Mesenchymal stem cell (in vitro differentiated cells and primary cell): ENCODE measurements around the gene FBXO38.

Experiments
- DNase-seq: peaks from one replicate; pipeline ENCODE4 v3.0.0-alpha.2; 2013
- H2AFZ ChIP-seq: one replicate; pipeline ENCODE4 v1.6.1; 2013; ENCODE audit warnings: low read depth, mild to moderate bottlenecking, control low read depth, inconsistent platforms, low read length, moderate library complexity
- H2AK5ac ChIP-seq: 2 replicates; pipeline ENCODE4 v1.6.1; 2013; ENCODE audit warnings: low read length, moderate library complexity, mild to moderate bottlenecking, inconsistent platforms; ENCODE audit not compliant: severe bottlenecking
- H2BK120ac ChIP-seq: one replicate; pipeline ENCODE4 v1.6.1; 2013; ENCODE audit warnings: low read depth, mild to moderate bottlenecking, inconsistent platforms, low read length, moderate library complexity
- H2BK12ac ChIP-seq, 2 experiments: one replicate each; pipeline ENCODE4 v1.6.1; 2013; ENCODE audit warnings: inconsistent platforms in 2 of 2, low read length in 2 of 2, mild to moderate bottlenecking in 2 of 2, moderate library complexity in 2 of 2, control low read depth in 1 of 2
- H2BK15ac ChIP-seq: one replicate; pipeline ENCODE4 v1.6.1; 2013; ENCODE audit warnings: mild to moderate bottlenecking, low read depth, inconsistent platforms; ENCODE audit not compliant: poor library complexity, severe bottlenecking
- H2BK5ac ChIP-seq: 2 replicates; pipeline ENCODE4 v1.6.1; 2013; ENCODE audit warnings: low read depth, mild to moderate bottlenecking, low read length, control low read depth, inconsistent platforms; ENCODE audit not compliant: poor library complexity, severe bottlenecking
- H3K14ac ChIP-seq, 2 experiments: one replicate each; pipeline ENCODE4 v1.6.1; 2013; ENCODE audit warnings: inconsistent platforms in 2 of 2, low read length in 2 of 2, control low read depth in 1 of 2, mild to moderate bottlenecking in 1 of 2, moderate library complexity in 1 of 2
- H3K18ac ChIP-seq, 2 experiments: one replicate each; pipeline ENCODE4 v1.6.1; 2013; ENCODE audit warnings: inconsistent platforms in 2 of 2, low read length in 2 of 2, control low read depth in 1 of 2, low read depth in 1 of 2, mild to moderate bottlenecking in 1 of 2
- H3K23ac ChIP-seq, 2 experiments: one replicate each; pipeline ENCODE4 v1.6.1; 2013; ENCODE audit warnings: inconsistent platforms in 2 of 2, low read length in 2 of 2, mild to moderate bottlenecking in 2 of 2, moderate library complexity in 2 of 2, control low read depth in 1 of 2
- H3K27ac ChIP-seq: 2 replicates; pipeline ENCODE4 v1.5.1; 2013; ENCODE audit warnings: mild to moderate bottlenecking, moderate library complexity, low read length, control low read depth, inconsistent platforms; ENCODE audit not compliant: poor library complexity, severe bottlenecking
- H3K27me3 ChIP-seq, 2 experiments: 2 replicates each; pipeline versions ENCODE4 v1.6.1 to v1.7.0; 2013; ENCODE audit warnings: low read length in 2 of 2, mild to moderate bottlenecking in 2 of 2, moderate library complexity in 2 of 2, control low read depth in 1 of 2, inconsistent platforms in 1 of 2; ENCODE audit not compliant: control insufficient read depth in 1 of 2, insufficient read depth in 1 of 2
- H3K36me3 ChIP-seq, 2 experiments: 2 replicates each; pipeline versions ENCODE4 v1.6.1 to v1.7.0; 2013; ENCODE audit warnings: low read length in 2 of 2, control low read depth in 1 of 2, inconsistent platforms in 1 of 2, low read depth in 1 of 2, mild to moderate bottlenecking in 1 of 2; ENCODE audit not compliant: insufficient read depth in 2 of 2, control insufficient read depth in 1 of 2
- H3K4ac ChIP-seq, 2 experiments: one replicate each; pipeline ENCODE4 v1.6.1; 2013; ENCODE audit warnings: inconsistent platforms in 2 of 2, low read length in 2 of 2, mild to moderate bottlenecking in 2 of 2, moderate library complexity in 2 of 2, control low read depth in 1 of 2, low read depth in 1 of 2
- H3K4me1 ChIP-seq: 2 replicates; pipeline ENCODE4 v1.6.1; 2013; ENCODE audit warnings: low read depth, low read length, control low read depth; ENCODE audit not compliant: control insufficient read depth, insufficient read depth
- H3K4me2 ChIP-seq: 2 replicates; pipeline ENCODE4 v1.6.1; 2013; ENCODE audit warnings: low read length, mild to moderate bottlenecking, inconsistent platforms; ENCODE audit not compliant: poor library complexity, severe bottlenecking
- H3K4me3 ChIP-seq, 2 experiments: 2 replicates each; pipeline versions ENCODE4 v1.5.1 to v1.7.0; 2013; ENCODE audit warnings: low read length in 2 of 2, mild to moderate bottlenecking in 2 of 2, control low read depth in 1 of 2, low read depth in 1 of 2; ENCODE audit not compliant: insufficient read depth in 1 of 2
- H3K79me1 ChIP-seq: replicated peaks from 2 replicates; pipeline ENCODE4 v1.6.1; 2013; ENCODE audit warnings: mild to moderate bottlenecking, control low read depth, low read length, inconsistent platforms; ENCODE audit not compliant: poor library complexity, severe bottlenecking
- H3K9ac ChIP-seq: 2 replicates; pipeline ENCODE4 v1.7.0; 2013; ENCODE audit warnings: mild to moderate bottlenecking, low read length, moderate library complexity
- H3K9me3 ChIP-seq: 2 replicates; pipeline ENCODE4 v1.7.0; 2013; ENCODE audit warnings: mild to moderate bottlenecking, low read length; ENCODE audit not compliant: control insufficient read depth
- H4K8ac ChIP-seq: one replicate; pipeline ENCODE4 v1.6.1; 2013; ENCODE audit warnings: inconsistent platforms, mild to moderate bottlenecking, low read length, moderate library complexity
- H4K91ac ChIP-seq: one replicate; pipeline ENCODE4 v1.6.1; 2013; ENCODE audit warnings: mild to moderate bottlenecking, low read length, inconsistent platforms
- WGBS: methylation state at CpG from one replicate; pipeline ENCODE4 v1.1.7; 2013; ENCODE audit warnings: mixed read lengths; 5-methylcytosine and 5-hydroxymethylcytosine counted together

The FBXO38 gene

DNA sequence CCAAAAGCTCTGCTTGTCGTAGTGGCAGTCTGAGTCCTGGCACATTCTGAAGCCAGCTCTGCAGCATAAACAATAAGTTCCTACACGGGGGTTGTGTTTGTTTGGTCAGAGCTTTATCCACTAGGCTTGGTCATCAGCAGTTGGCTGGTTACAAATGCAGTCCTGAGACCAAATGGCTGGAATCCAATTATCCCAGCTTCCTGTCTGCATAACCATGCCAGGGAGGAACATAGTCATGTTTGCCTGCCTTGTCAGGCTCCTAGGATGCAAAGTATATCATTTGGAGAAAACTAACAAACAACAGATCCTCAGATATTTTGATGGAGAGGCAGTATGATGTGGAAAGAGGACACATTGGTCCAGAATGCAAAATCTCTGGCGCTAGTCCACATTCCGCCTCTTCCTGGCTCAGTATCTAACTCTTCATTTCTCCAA lies 85.8 kb downstream of the FBXO38 start:
- Histone ChIP-seq H3K4me1 (no peaks in the 10 kb centered on the region), H3K36me3 (no peaks in the 10 kb centered on the region), H3K9ac (peak overlapping the region; percentile 54), H3K4me3 (peak overlapping the region in 1 of 2 experiments; percentile 7), H2BK15ac (no peak overlapping the region), H4K91ac (no peak overlapping the region), H3K23ac (no peak overlapping the region), H3K27ac (no peak overlapping the region), H2AFZ (no peak overlapping the region), H3K79me1 (no peaks in the 10 kb centered on the region), H3K18ac (no peak overlapping the region), H3K4ac (no peak overlapping the region), H2BK12ac (no peak overlapping the region), H4K8ac (no peak overlapping the region), H2BK5ac (no peak overlapping the region), H3K14ac (no peak overlapping the region), H3K9me3 (no peaks in the 10 kb centered on the region), H3K4me2 (no peak overlapping the region), H3K27me3 (no peaks in the 10 kb centered on the region), H2BK120ac (no peak overlapping the region), H2AK5ac (no peak overlapping the region)
- 50% methylated on average over 2 of the region's 4 CpGs for WGBS
- DNase-seq = peak; percentile 14

DNA sequence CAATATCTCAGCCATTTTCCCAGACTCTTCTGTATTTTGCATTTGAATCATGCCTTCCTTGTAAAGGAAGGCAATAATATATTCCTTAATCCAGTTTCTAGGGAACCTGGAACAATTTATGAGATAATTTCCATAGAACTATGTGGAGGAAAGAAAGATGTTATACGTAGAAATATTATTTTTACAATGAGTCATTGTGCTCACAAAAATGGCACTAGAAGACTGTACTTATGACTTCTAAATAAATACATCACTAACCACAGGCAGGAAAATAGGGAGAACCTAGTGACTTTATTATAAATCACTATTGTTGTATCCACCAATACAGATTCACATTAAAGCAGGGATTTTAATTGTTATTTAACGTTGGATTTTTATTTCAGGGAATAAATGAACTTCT lies 87.6 kb downstream of the FBXO38 start:
- H2BK120ac ChIP-seq = no peak overlapping the region

GRCh38 chr5:148474025-148474511 lies 90.3 kb downstream of the FBXO38 start:
- no peaks in the 10 kb centered on the region for H3K4me1 ChIP-seq
- no peak overlapping the region for H3K27ac ChIP-seq
- no peak for DNase-seq
- no peaks in the 10 kb centered on the region for H3K9me3 ChIP-seq
- H4K91ac ChIP-seq = no peak overlapping the region
- H3K4me2 ChIP-seq = no peak overlapping the region
- no peak overlapping the region for H2BK15ac ChIP-seq
- no peak overlapping the region for H3K23ac ChIP-seq
- H2BK120ac ChIP-seq = no peak overlapping the region
- H3K27me3 ChIP-seq = peaks cover 0 to 4% of the 10 kb centered on the region in 2 experiments
- no peak overlapping the region for H3K18ac ChIP-seq
- H3K4ac ChIP-seq = no peak overlapping the region
- no peak overlapping the region for H4K8ac ChIP-seq
- no peak overlapping the region for H2AFZ ChIP-seq
- no peaks in the 10 kb centered on the region for H3K79me1 ChIP-seq
- no peak overlapping the region for H3K14ac ChIP-seq
- peak overlapping the region in 1 of 2 experiments; percentile 68 for H3K4me3 ChIP-seq
- no peak overlapping the region for H2BK5ac ChIP-seq
- WGBS = 84% methylated on average over 8 of the region's 8 CpGs
- no peak overlapping the region for H2BK12ac ChIP-seq
- no peaks in the 10 kb centered on the region for H3K36me3 ChIP-seq
- no peak overlapping the region for H2AK5ac ChIP-seq
- H3K9ac ChIP-seq = peak overlapping the region; percentile 41

More for the DNA sequence above, 87.6 kb downstream of the FBXO38 start:
- H3K9ac ChIP-seq = no peak overlapping the region
- no peak overlapping the region for H3K27ac ChIP-seq
- H2BK5ac ChIP-seq = no peak overlapping the region
- no peak overlapping the region for H2AFZ ChIP-seq
- H4K8ac ChIP-seq = no peak overlapping the region
- 92% methylated on average over 1 of the region's 2 CpGs for WGBS
- no peak overlapping the region for H3K23ac ChIP-seq
- no peak overlapping the region for H3K4me2 ChIP-seq
- H3K4me1 ChIP-seq = no peaks in the 10 kb centered on the region
- no peak overlapping the region for H2AK5ac ChIP-seq
- H3K14ac ChIP-seq = no peak overlapping the region
- no peaks in the 10 kb centered on the region for H3K79me1 ChIP-seq
- no peak overlapping the region for H3K18ac ChIP-seq
- H3K4ac ChIP-seq = no peak overlapping the region
- H3K36me3 ChIP-seq = no peaks in the 10 kb centered on the region
- H2BK12ac ChIP-seq = no peak overlapping the region
- no peak overlapping the region for H2BK15ac ChIP-seq
- H3K27me3 ChIP-seq = no peaks in the 10 kb centered on the region
- no peak overlapping the region for H4K91ac ChIP-seq
- H3K4me3 ChIP-seq = no peak overlapping the region
- no peaks in the 10 kb centered on the region for H3K9me3 ChIP-seq
- no peak for DNase-seq

GRCh38 chr5:148476302-148476701 lies 92.5 kb downstream of the FBXO38 start:
- Histone ChIP-seq H3K23ac (no peak overlapping the region), H3K18ac (no peak overlapping the region), H3K36me3 (no peaks in the 10 kb centered on the region), H3K4me3 (no peak overlapping the region), H3K79me1 (no peaks in the 10 kb centered on the region), H3K14ac (no peak overlapping the region), H2AFZ (no peak overlapping the region), H2BK15ac (no peak overlapping the region), H2AK5ac (no peak overlapping the region), H2BK120ac (no peak overlapping the region), H2BK12ac (no peak overlapping the region), H3K4me1 (no peaks in the 10 kb centered on the region), H3K4me2 (no peak overlapping the region), H3K9ac (no peak overlapping the region), H3K27ac (no peak overlapping the region), H3K27me3 (peaks cover 0 to 4% of the 10 kb centered on the region in 2 experiments), H2BK5ac (no peak overlapping the region), H3K9me3 (no peaks in the 10 kb centered on the region), H4K8ac (no peak overlapping the region), H4K91ac (no peak overlapping the region), H3K4ac (no peak overlapping the region)
- WGBS = no CpG with 5 or more reads among the region's 3 CpGs
- DNase-seq = no peak
